Activated CD4-positive, alpha-beta memory T cell treated with anti-CD3 and anti-CD28 coated beads, Interleukin-2, amount 10 ng/mL, durations not matched to agents 7 days and 5 days (primary cell): ENCODE results near the gene POC1A. TPM values are rescaled to one million over a fixed set of nuclear protein-coding genes. Genes with fewer than 3 reads are reported as not detected.

Experiments
- CTCF ChIA-PET: fragments of 350-600 bp; sonication (Branson Sonifier 250); formaldehyde crosslinking; loops from one replicate; lab custom pipeline; 2021; ENCODE audit warnings: antibody characterized with exemption, inconsistent platforms; lab: Charles Lee
- POLR2A ChIA-PET: fragments of 350-600 bp; sonication (Branson Sonifier 250); formaldehyde crosslinking; loops from one replicate; lab custom pipeline; 2021; ENCODE audit warnings: antibody characterized with exemption; lab: Charles Lee
- DNase-seq: peaks from one replicate; pipeline ENCODE4 v3.0.0-alpha.2; 2020
- H3K27ac Mint-ChIP-seq: one replicate; pipeline ENCODE4 v1.8.0; 2021; ENCODE audit warnings: mild to moderate bottlenecking, mixed read lengths
- H3K27me3 Mint-ChIP-seq: one replicate; pipeline ENCODE4 v1.8.0; 2021; ENCODE audit warnings: mixed read lengths
- H3K36me3 Mint-ChIP-seq: one replicate; pipeline ENCODE4 v1.8.0; 2021; ENCODE audit warnings: low read depth, mixed read lengths
- H3K4me1 Mint-ChIP-seq: one replicate; pipeline ENCODE4 v1.8.0; 2021; ENCODE audit warnings: mixed read lengths
- H3K4me3 Mint-ChIP-seq: one replicate; pipeline ENCODE4 v1.8.0; 2021; ENCODE audit warnings: mild to moderate bottlenecking, mixed read lengths
- H3K9me3 Mint-ChIP-seq: one replicate; pipeline ENCODE4 v1.8.0; 2021; ENCODE audit warnings: mixed read lengths
- total RNA-seq, 2 experiments: library from RNA; stranded (reverse); gene quantifications; one replicate each; pipeline ENCODE4 v1.2.3, GENCODE V29; 2021

The POC1A gene
- total RNA-seq, 2 experiments from 2014 or later, result 24.8 to 25.6 TPM

DNA sequence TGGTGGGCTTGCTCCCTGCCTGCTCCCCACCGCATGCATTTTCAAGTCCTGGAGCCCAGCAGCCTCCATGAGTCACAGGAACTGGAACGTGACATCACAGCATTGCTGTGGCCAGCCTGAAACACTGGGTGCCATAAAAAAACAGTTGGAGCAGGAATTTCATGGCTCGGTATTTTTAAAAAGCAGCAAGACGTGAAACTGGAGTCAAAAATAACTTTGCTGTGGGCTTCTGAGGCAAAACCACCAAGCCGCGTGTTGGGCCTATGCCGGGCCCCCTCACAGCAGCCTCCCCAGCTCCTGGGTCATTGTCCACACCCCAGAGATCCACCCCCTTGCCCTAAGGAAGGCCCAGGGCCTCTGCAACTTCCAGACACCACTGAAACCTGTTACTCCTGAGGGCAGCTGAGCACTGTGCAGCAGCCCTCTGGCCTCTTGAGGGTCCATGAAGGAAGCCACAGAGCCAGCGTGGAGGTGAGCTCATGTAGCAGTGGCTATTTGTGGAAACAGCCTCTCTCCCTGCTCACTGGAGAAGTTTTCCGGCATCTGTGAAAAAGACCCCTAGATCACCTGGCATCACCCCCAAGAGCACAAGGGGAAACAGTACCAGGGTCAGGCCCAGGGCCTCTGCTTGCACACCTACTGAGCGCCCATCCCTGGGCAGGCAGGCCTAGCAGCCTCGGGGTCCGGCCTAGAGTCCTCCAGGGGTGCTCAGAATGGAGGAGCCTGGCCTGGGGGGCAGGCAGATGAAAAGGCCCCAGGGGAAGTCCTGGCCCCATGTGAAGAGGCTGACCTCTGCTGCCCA lies 63.9 kb downstream of the POC1A start:
- H3K9me3 Mint-ChIP-seq, result no peaks in the 10 kb centered on the region
- H3K4me1 Mint-ChIP-seq, result peaks cover 23% of the 10 kb centered on the region
- H3K27ac Mint-ChIP-seq, result no peak overlapping the region
- no peak for DNase-seq
- no peaks in the 10 kb centered on the region for H3K27me3 Mint-ChIP-seq
- H3K4me3 Mint-ChIP-seq, result no peak overlapping the region
- H3K36me3 Mint-ChIP-seq, result no peaks in the 10 kb centered on the region
- ChIA-PET POLR2A (no interaction called here), CTCF (no interaction called here)

DNA sequence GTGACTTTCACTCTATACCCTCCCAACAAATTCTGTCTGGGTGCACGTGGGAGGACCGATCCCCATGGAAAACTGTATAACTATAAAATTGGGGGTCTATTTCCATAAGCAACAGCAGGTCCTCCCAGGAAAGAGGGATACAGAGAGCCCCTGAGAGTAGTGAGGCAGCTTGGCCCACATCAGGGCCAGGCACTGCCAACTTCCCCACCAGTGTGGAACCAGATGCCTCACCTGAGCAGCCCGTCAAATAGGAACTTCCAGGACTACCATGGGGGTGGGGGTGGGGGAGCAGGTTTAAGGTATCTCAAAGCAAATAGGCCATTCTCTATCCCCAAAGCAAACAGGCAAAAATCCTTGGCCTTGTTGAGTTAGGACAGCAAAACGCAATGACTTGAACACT lies 64.5 kb downstream of the POC1A start:
- H3K4me1 Mint-ChIP-seq, result peaks cover 23% of the 10 kb centered on the region
- no peak overlapping the region for H3K27ac Mint-ChIP-seq
- no peak for DNase-seq
- H3K4me3 Mint-ChIP-seq, result no peak overlapping the region
- no peaks in the 10 kb centered on the region for H3K9me3 Mint-ChIP-seq
- H3K36me3 Mint-ChIP-seq, result no peaks in the 10 kb centered on the region
- H3K27me3 Mint-ChIP-seq, result no peaks in the 10 kb centered on the region
- ChIA-PET CTCF (no interaction called here), POLR2A (no interaction called here)

DNA sequence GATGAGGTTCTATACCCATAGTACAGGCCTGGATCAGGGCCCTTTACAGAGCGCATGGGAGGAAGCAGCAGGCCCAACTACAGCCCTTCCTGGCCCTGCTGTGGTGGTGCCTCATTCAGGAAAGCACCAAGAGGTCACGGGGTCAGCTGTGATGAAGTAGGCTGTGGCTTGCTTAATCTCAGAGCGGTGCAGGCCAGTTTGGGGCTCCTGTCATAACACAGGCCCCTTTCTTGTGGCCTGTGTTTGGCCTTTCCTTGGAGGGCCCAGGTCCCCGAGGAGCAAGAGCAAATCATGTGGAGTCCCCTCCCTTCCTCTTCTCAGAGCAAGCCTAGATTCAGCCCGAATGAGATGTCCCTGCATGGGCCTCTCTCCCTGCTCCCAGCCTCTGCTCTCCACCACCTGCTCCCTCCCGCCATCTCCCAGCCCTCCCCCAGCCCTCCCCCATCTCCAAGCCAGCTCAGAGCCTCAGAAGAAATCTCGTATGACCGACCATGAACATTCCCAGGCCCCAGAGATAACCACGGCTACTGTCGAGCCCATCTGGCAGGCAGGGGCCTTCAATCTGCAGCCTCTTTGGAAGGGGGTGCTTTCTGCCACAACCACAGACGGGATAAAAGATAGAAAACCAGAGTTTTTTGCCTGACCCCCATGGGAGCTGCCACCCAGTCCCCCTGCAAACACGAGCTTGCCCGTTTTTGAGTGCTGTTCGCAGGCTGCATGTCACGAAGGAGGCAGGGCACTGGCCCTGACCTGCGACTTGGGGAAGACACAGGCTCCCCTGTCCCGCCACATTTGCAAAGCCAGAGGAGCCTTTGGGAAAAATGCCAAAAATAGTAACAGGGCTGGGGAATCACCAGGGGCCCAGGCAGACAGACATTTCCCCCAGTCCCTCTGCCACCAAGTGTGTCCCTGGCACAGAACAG lies 65.5 kb downstream of the POC1A start:
- CTCF ChIA-PET, result no interaction called here
- H3K36me3 Mint-ChIP-seq, result no peaks in the 10 kb centered on the region
- POLR2A ChIA-PET, result no interaction called here
- no peaks in the 10 kb centered on the region for H3K27me3 Mint-ChIP-seq
- H3K4me1 Mint-ChIP-seq, result peaks cover 23% of the 10 kb centered on the region
- no peak overlapping the region for H3K4me3 Mint-ChIP-seq
- H3K9me3 Mint-ChIP-seq, result no peaks in the 10 kb centered on the region
- no peak overlapping the region for H3K27ac Mint-ChIP-seq
- no peak for DNase-seq

DNA sequence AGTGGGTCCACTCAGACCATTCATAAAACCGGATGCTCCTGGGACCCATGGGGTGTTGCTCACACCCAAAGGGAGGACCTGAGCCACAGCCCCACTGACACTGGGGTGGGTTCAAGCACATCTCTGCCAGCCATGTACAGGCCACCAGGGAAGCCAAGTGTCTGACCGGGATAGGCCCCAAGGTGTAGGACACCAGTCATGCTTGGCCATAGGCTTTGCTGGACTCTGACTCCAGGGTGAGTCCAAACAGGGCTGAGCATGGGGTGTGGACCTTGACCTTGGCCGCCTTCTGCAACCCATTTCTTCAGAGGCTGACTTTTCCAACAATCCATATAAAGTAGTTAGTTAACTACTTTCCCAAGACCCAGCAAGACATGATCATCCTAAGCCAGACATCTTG lies 66.5 kb downstream of the POC1A start:
- Mint-ChIP-seq H3K4me3 (no peak overlapping the region), H3K27ac (peak overlapping the region; percentile 19), H3K9me3 (no peaks in the 10 kb centered on the region), H3K27me3 (no peaks in the 10 kb centered on the region), H3K4me1 (peaks cover 23% of the 10 kb centered on the region), H3K36me3 (no peaks in the 10 kb centered on the region)
- no peak for DNase-seq
- ChIA-PET CTCF (interaction anchor here (1.0 kb wide), 1 partner anchor 87 kb away, joined by 3 read pairs; no protein-coding TSS in a partner anchor), POLR2A (no interaction called here)

DNA sequence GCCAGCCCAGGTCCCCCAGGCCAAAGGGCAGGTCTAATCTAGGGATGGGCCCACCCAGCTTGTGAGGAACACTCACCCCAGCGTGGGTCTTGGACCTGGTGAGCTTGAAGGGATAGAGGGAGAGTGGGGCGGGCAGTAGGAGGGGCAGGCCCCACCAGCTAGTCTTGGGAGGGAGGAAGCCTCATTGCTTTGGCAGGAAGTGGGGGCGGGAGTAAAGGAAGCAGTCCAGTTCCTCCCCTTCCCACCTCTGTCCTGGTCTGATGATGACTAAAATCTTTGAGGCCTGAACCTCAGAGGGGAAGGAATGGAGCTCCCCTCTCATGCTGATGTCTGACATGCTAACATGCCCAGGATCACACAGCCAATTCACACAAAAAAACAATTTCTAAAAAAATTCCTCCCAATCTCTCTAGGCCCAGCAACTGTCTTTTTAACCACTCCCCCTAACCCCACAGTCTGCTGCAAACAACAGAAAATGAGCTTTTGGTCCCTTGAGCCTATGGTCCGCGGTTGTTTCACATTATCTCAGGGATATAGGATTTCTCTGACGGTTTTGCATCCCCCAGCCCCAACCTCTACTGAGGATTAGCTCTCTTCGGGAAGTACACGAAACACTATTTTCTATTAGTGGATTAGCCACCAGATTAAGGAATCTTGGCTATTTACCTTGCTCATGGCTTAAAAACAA lies 67.1 kb downstream of the POC1A start:
- H3K4me1 Mint-ChIP-seq, result peaks cover 23% of the 10 kb centered on the region
- no peaks in the 10 kb centered on the region for H3K9me3 Mint-ChIP-seq
- H3K27ac Mint-ChIP-seq, result peak overlapping the region; percentile 73
- no peaks in the 10 kb centered on the region for H3K36me3 Mint-ChIP-seq
- no peak overlapping the region for H3K4me3 Mint-ChIP-seq
- no peak for DNase-seq
- ChIA-PET CTCF (interaction anchor here (1.0 kb wide), 1 partner anchor 86 kb away, joined by 3 read pairs; no protein-coding TSS in a partner anchor), POLR2A (interaction anchor here (1.2 kb wide), 1 partner anchor 68 kb away, joined by 3 read pairs; no protein-coding TSS in a partner anchor)
- H3K27me3 Mint-ChIP-seq, result no peaks in the 10 kb centered on the region

DNA sequence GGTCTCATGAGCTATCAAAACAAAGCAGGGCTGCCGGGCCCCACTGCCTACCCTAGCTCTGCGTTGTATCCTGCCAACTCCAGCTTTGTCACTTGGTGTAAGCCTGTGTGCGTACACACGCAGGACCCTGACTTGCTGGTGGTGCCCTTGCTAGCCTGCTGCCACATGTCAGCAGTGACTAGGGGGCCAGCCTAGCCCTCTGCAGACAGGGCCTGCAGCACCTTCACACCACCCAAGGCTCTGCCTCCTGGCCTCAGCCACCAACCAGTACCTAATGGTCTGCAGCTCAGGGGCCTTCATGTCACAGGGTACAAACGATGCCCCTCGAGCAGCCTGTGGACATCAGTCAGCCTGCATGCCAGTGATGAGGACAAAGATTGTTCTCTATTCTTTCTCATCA lies 67.8 kb downstream of the POC1A start:
- peaks cover 23% of the 10 kb centered on the region for H3K4me1 Mint-ChIP-seq
- H3K9me3 Mint-ChIP-seq, result no peaks in the 10 kb centered on the region
- POLR2A ChIA-PET, result interaction anchor here (1.2 kb wide), 1 partner anchor 68 kb away, joined by 3 read pairs; no protein-coding TSS in a partner anchor
- no peaks in the 10 kb centered on the region for H3K27me3 Mint-ChIP-seq
- H3K4me3 Mint-ChIP-seq, result no peak overlapping the region
- H3K27ac Mint-ChIP-seq, result peak overlapping the region; percentile 73
- CTCF ChIA-PET, result interaction anchor here (1.6 kb wide), 1 partner anchor 33 kb away, joined by 4 read pairs; no protein-coding TSS in a partner anchor
- no peaks in the 10 kb centered on the region for H3K36me3 Mint-ChIP-seq
- no peak for DNase-seq

DNA sequence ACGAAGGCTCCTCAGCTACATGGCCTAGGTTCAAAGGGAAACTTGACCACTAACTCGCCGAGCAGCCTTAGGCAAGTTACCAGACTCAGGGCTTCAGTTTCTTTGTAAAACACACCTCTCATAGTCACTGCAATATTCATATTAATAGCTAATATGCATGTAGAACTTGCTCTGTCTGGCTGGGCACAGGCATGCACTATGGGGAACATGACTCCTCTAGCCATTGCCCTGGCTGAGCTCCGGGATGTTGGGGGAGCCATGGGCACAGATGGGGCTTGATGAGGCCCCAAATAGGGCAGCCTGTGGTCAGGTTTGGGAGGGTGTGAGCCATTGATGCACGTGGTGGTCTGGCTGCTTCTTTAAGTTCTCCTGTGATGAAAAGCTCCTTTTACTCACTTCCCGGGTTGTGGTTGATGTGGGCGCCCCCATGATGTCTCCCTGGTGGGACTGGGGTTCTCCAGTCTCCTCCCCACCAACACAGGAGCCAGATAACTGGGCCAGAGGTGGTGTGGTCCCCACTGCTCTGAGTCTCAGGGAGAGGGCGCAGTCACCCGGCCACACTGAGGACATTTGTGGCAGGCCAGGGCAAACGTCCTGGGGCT lies 68.4 kb downstream of the POC1A start:
- Mint-ChIP-seq H3K4me3 (no peak overlapping the region), H3K9me3 (no peaks in the 10 kb centered on the region), H3K27me3 (no peaks in the 10 kb centered on the region), H3K36me3 (no peaks in the 10 kb centered on the region), H3K27ac (no peak overlapping the region), H3K4me1 (peaks cover 23% of the 10 kb centered on the region)
- DNase-seq, result no peak
- ChIA-PET POLR2A (interaction anchor here (1.2 to 1.7 kb wide), 3 partner anchors 29 to 69 kb away, joined by 3 to 7 read pairs (median 3); partner anchors contain the start of gene DUSP7), CTCF (interaction anchor here (1.6 kb wide), 1 partner anchor 33 kb away, joined by 4 read pairs; no protein-coding TSS in a partner anchor)

DNA sequence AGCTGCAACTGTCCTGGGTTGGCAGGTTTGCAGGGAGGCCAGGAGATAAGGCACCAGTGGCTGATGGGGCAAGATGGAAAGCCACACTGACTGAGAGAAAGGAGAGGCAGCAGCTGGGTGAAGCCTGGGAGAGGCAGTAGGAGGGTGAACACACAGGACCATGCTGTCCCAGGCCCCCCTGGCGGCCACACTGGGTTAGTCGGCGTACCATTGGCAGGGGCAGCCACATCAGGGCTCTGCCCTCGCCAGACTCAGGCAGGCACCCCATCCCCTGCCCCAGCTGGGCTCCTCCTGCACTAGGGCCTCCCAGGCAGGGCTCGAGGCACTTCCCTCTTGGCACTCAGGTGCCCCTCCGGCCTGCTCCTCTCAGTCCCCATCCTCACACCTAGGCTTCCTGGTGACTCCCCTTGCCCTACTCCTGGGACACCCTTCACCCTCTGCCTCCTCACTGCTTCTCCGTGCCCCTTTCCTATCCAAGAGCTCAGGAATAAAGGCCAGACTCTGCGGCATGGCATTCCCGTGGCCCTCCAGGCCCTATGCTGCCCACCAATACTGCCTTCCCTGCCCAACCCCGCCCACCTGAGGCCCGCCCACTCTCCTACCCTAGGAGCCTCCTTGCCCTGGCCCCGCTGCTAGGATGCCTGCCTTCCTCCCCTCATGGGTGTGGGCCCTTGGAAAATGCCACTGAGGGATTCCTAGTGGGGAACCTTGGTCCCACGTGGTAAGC lies 69.1 kb downstream of the POC1A start:
- Mint-ChIP-seq H3K36me3 (no peaks in the 10 kb centered on the region), H3K9me3 (no peaks in the 10 kb centered on the region), H3K4me3 (no peak overlapping the region), H3K4me1 (peaks cover 23% of the 10 kb centered on the region), H3K27ac (no peak overlapping the region), H3K27me3 (no peaks in the 10 kb centered on the region)
- ChIA-PET POLR2A (interaction anchor here (0.8 to 1.7 kb wide), 3 partner anchors 10 to 32 kb away, joined by 3 to 7 read pairs (median 3); partner anchors contain the start of gene DUSP7), CTCF (interaction anchor here (1.5 to 1.6 kb wide), 2 partner anchors 32 to 36 kb away, joined by 4 to 5 read pairs; no protein-coding TSS in a partner anchor)
- no peak for DNase-seq

DNA sequence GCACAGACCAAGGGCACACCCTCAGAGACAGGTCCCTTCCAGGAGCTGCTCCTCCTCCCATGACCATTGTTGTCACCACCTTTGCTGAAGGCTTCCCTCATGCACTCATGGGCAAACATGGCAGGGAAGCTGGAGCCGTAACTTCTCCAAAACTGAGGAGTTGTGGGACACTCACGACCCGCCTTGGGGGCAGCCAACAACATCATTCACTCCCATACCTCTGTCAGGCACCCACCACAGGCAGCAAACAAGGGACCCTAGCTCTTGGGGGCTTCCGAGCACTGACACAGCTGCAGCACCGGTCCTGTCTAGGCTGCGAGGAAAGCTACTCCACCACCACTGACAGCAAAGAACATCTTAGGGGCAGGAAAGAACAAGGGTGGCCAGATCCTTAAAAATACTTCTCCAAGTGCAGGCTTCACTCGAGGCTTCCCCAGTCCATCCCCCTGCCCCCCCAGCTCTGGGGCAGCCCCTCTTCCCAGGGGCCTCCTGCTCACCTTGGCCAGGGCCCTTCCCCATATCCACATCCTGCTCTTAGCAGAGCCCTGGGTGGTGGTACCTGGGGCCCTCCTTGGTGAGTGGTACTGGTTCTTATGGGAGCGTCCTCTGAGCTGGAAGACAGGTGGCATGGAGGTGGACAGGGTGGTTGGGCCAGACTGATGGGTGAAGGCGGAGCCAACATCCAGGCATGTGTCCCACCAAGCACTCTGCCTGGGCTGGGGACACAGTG lies 69.8 kb downstream of the POC1A start:
- DNase-seq, result no peak
- CTCF ChIA-PET, result interaction anchor here (1.5 to 1.6 kb wide), 2 partner anchors 31 to 37 kb away, joined by 4 to 5 read pairs; no protein-coding TSS in a partner anchor
- H3K36me3 Mint-ChIP-seq, result no peaks in the 10 kb centered on the region
- no peaks in the 10 kb centered on the region for H3K9me3 Mint-ChIP-seq
- H3K27ac Mint-ChIP-seq, result no peak overlapping the region
- H3K4me3 Mint-ChIP-seq, result no peak overlapping the region
- peaks cover 23% of the 10 kb centered on the region for H3K4me1 Mint-ChIP-seq
- POLR2A ChIA-PET, result interaction anchor here (0.8 to 1.7 kb wide), 3 partner anchors 11 to 32 kb away, joined by 3 to 7 read pairs (median 3); partner anchors contain the start of gene DUSP7
- no peaks in the 10 kb centered on the region for H3K27me3 Mint-ChIP-seq

DNA sequence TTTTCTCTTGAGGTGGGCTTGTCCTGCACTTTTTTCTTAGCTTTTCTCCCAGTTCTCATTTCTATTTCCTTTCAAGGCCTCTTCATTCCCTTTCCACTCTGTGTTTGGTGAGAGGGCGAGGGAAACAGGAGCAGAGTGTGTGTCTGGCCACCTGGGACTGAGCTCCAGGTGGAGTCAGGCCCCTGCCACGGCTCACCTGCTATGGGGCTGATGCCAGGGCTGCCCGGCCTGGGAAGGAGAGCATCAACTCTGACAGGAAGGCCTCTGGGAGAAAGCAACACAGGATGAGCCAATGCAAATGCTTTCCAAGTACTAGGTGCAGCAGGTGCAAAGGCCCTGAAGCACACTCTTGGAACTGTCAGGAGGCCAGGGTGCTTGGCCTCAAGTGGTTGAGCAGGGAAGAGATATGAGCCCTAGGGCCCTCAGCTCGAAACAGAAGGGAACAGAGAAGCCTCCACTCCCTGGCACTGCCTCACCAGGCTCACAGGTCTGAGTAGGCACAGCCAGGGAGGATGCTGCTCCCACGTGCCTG lies 70.6 kb downstream of the POC1A start:
- no peaks in the 10 kb centered on the region for H3K9me3 Mint-ChIP-seq
- H3K4me3 Mint-ChIP-seq, result no peak overlapping the region
- no peak overlapping the region for H3K27ac Mint-ChIP-seq
- ChIA-PET CTCF (interaction anchor here (1.5 kb wide), 1 partner anchor 38 kb away, joined by 5 read pairs; no protein-coding TSS in a partner anchor), POLR2A (no interaction called here)
- H3K4me1 Mint-ChIP-seq, result peaks cover 23% of the 10 kb centered on the region
- no peak for DNase-seq
- H3K36me3 Mint-ChIP-seq, result no peaks in the 10 kb centered on the region
- H3K27me3 Mint-ChIP-seq, result no peaks in the 10 kb centered on the region

DNA sequence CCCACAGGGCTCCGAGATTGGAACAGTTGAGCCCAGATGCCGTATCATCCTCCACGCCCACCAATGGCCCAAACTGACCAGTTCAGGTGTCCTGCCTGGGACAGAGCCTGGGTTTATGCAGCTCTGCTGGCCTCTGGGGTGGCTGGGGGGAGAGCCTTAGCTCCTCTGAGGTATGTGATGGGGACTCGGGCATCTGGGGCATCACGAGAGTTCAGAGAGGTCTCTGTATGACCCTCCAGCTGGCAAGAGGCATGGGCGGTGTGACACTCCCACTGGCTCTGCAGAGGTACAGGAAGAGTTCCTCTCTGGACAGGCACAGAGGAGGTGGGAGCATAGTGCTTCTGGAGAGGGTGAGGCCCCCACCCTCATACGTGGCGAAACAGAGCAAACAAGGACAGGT lies 71.3 kb downstream of the POC1A start:
- no peak for DNase-seq
- no peak overlapping the region for H3K27ac Mint-ChIP-seq
- no peaks in the 10 kb centered on the region for H3K9me3 Mint-ChIP-seq
- no peaks in the 10 kb centered on the region for H3K36me3 Mint-ChIP-seq
- H3K4me1 Mint-ChIP-seq, result peaks cover 23% of the 10 kb centered on the region
- no peaks in the 10 kb centered on the region for H3K27me3 Mint-ChIP-seq
- H3K4me3 Mint-ChIP-seq, result no peak overlapping the region
- CTCF ChIA-PET, result no interaction called here
- POLR2A ChIA-PET, result no interaction called here
